K562 (cell line): Measurements from ENCODE around the gene ABHD16A. TPM values are rescaled to one million over a fixed set of nuclear protein-coding genes. Genes with fewer than 3 reads are reported as not detected.
A peak's percentile ranks its signal among the peaks of the same experiment; 100 is the strongest.

Experiments
- BHLHE40 ChIP-seq: IDR thresholded peaks from 2 replicates; pipeline ENCODE4 v1.6.1; 2011; ENCODE audit warnings: low read length, improper control_type of control experiment
- CBX3 ChIP-seq, 2 experiments: IDR thresholded peaks; 1 replicate in 1 of 2; 2 replicates in 1 of 2; pipeline ENCODE4 v1.6.1; 2012; ENCODE audit warnings: inconsistent platforms in 2 of 2, low read length in 2 of 2, borderline replicate concordance in 1 of 2, control low read depth in 1 of 2
- CHD4 ChIP-seq: fragments of 200-600 bp; sonication (generic); IDR thresholded peaks from 3 replicates; pipeline ENCODE4 v1.6.1; 2012; ENCODE audit warnings: low read depth, mild to moderate bottlenecking, mixed read lengths, low read length, inconsistent platforms; ENCODE audit not compliant: insufficient read depth, insufficient replicate concordance, poor library complexity, severe bottlenecking
- GABPB2 ChIP-seq: fragments of 250-450 bp; sonication (Bioruptor Pico); conservative IDR thresholded peaks from 2 replicates; pipeline ENCODE4 v1.5.1; 2021; ENCODE audit warnings: mild to moderate bottlenecking
- GATAD2A ChIP-seq: fragments of 450-650 bp; IDR thresholded peaks from 2 replicates; pipeline ENCODE4 v1.6.1; 2017
- POLR2H ChIP-seq: IDR thresholded peaks from 2 replicates; pipeline ENCODE4 v1.6.1; 2016; ENCODE audit warnings: missing genetic modification characterization, low read depth, mild to moderate bottlenecking, control low read depth, missing compliant biosample characterization, moderate library complexity
- POU5F1 ChIP-seq: fragments of 150-350 bp; IDR thresholded peaks from 2 replicates; pipeline ENCODE4 v1.6.1; 2014; ENCODE audit warnings: borderline replicate concordance, low read length, low read depth, mild to moderate bottlenecking; ENCODE audit not compliant: partially characterized antibody
- THRAP3 ChIP-seq: fragments of 450-650 bp; IDR thresholded peaks from 2 replicates; pipeline ENCODE4 v1.6.1; 2016; ENCODE audit warnings: mild to moderate bottlenecking, inconsistent platforms, borderline replicate concordance
- polyA plus RNA-seq, 8 experiments: library from polyadenylated mRNA; depleted of rRNA in 4 of 8; stranded (reverse) in 5 of 8; unstranded in 3 of 8; fragments of >200 nt; fragmentation: Nextera tagmentation in 2 of 8; fragmentation: Illumina TruSeq in 1 of 8; extraction: Ambion mirVana in 2 of 8; extraction: Trizol in 1 of 8; gene quantifications; 2 replicates each; pipeline versions ENCODE4 v1.2.1 to v1.2.3, GENCODE V29; 2011 to 2014; ENCODE audit warnings: inconsistent platforms in 1 of 8, missing spikeins in 1 of 8
- total RNA-seq, 7 experiments: library from RNA; depleted of rRNA in 6 of 7; stranded (reverse); fragments of >200 nt in 6 of 7; fragmentation: Illumina TruSeq in 2 of 7; extraction: Trizol in 2 of 7; gene quantifications; 2 replicates each; pipeline versions ENCODE4 v1.2.1 to v1.2.3, GENCODE V29; 2011 to 2021; ENCODE audit warnings: low replicate concordance in 1 of 7
- TF ChIP-seq, protein P1 (sequence below): sonication (generic); formaldehyde crosslinking; IDR thresholded peaks from 2 replicates; pipeline ENCODE4 v1.8.1; 2023; ENCODE audit warnings: mild to moderate bottlenecking, missing genetic modification reagents, moderate library complexity
- TF ChIP-seq, protein P2 (sequence below): fragments of 150-350 bp; IDR thresholded peaks from 2 replicates; pipeline ENCODE4 v1.6.1; 2014; ENCODE audit warnings: low read depth, mild to moderate bottlenecking, low read length, borderline replicate concordance
- TF ChIP-seq, protein P3 (sequence below): fragments of 450-650 bp; formaldehyde crosslinking; IDR thresholded peaks from 2 replicates; pipeline ENCODE4 v1.4.0; 2022; ENCODE audit warnings: missing genetic modification characterization
- TF ChIP-seq, protein P4 (sequence below), 2 experiments: IDR thresholded peaks; 2 replicates each; pipeline ENCODE4 v1.6.1; 2012; ENCODE audit warnings: improper control_type of control experiment in 2 of 2, low read depth in 2 of 2, low read length in 2 of 2, borderline replicate concordance in 1 of 2
- TF ChIP-seq, protein P5 (sequence below), 2 experiments: fragments of 450-650 bp; IDR thresholded peaks; 2 replicates each; pipeline ENCODE4 v1.6.1; 2016

The ABHD16A gene
- total and polyA plus RNA-seq, 9 of the 15 experiments (the other 6 are each of a cell fraction or from before 2014, with no cell fraction given), result 25.8 to 120 (median 81.6) TPM

DNA sequence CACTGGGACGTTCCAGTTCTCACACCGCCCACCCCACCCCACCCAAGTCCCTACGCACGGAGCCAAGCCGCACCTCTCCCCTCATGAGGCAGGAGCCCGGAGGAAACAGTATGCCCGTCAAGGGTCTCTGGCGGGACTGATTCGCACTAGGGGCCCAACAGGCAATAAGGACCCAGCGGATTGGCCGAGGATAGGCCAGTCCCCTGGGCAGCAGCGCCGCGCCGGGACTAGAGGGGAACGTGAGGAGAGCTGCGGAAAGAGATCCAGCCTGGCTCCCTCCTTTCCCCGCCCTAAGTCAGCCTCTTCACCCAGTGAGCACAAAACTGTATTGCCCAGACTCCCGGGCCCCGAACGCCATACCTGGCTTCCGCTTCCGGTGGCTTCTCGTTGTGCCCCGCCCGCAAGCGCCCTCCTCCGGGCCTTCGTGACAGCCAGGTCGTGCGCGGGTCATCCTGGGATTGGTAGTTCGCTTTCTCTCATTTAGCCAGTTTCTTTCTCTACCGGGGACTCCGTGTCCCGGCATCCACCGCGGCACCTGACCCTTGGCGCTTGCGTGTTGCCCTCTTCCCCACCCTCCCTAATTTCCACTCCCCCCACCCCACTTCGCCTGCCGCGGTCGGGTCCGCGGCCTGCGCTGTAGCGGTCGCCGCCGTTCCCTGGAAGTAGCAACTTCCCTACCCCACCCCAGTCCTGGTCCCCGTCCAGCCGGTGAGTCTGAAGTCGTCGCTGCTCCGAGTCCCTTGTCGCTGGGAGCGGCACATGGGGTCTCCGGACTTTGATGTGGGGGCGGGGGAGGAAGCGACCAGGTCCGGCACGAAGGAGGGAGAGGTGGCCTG is 37.4 kb downstream of the ABHD16A start, which contains the start of gene CSNK2B (continued):
- TF ChIP-seq, protein P1, sequence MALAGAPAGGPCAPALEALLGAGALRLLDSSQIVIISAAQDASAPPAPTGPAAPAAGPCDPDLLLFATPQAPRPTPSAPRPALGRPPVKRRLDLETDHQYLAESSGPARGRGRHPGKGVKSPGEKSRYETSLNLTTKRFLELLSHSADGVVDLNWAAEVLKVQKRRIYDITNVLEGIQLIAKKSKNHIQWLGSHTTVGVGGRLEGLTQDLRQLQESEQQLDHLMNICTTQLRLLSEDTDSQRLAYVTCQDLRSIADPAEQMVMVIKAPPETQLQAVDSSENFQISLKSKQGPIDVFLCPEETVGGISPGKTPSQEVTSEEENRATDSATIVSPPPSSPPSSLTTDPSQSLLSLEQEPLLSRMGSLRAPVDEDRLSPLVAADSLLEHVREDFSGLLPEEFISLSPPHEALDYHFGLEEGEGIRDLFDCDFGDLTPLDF (CRISPR knock-in tag), result peak; percentile 2; the same call in 1 of the 2 replicates
- TF ChIP-seq, protein P2, sequence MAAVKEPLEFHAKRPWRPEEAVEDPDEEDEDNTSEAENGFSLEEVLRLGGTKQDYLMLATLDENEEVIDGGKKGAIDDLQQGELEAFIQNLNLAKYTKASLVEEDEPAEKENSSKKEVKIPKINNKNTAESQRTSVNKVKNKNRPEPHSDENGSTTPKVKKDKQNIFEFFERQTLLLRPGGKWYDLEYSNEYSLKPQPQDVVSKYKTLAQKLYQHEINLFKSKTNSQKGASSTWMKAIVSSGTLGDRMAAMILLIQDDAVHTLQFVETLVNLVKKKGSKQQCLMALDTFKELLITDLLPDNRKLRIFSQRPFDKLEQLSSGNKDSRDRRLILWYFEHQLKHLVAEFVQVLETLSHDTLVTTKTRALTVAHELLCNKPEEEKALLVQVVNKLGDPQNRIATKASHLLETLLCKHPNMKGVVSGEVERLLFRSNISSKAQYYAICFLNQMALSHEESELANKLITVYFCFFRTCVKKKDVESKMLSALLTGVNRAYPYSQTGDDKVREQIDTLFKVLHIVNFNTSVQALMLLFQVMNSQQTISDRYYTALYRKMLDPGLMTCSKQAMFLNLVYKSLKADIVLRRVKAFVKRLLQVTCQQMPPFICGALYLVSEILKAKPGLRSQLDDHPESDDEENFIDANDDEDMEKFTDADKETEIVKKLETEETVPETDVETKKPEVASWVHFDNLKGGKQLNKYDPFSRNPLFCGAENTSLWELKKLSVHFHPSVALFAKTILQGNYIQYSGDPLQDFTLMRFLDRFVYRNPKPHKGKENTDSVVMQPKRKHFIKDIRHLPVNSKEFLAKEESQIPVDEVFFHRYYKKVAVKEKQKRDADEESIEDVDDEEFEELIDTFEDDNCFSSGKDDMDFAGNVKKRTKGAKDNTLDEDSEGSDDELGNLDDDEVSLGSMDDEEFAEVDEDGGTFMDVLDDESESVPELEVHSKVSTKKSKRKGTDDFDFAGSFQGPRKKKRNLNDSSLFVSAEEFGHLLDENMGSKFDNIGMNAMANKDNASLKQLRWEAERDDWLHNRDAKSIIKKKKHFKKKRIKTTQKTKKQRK, result no peak
- TF ChIP-seq POLR2H (tag) (no peak), THRAP3 (no peak), POU5F1 (peak; percentile 78), GATAD2A (no peak), CHD4 (no peak), CBX3 (IDR thresholded peaks at IDR 0.05; ENCODE audit: borderline replicate concordance in 1 of 2, low read length in 2 of 2) (no peak; a peak in 2 of 3 replicates), GABPB2 (CRISPR knock-in tag) (peak; percentile 73), BHLHE40 (peak; percentile 74)
- TF ChIP-seq, protein P3, sequence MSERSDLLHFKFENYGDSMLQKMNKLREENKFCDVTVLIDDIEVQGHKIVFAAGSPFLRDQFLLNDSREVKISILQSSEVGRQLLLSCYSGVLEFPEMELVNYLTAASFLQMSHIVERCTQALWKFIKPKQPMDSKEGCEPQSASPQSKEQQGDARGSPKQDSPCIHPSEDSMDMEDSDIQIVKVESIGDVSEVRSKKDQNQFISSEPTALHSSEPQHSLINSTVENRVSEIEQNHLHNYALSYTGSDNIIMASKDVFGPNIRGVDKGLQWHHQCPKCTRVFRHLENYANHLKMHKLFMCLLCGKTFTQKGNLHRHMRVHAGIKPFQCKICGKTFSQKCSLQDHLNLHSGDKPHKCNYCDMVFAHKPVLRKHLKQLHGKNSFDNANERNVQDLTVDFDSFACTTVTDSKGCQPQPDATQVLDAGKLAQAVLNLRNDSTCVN, result 0 out of 2 replicates have a peak, but pooled peaks have one; percentile 18
- TF ChIP-seq, protein P4, sequence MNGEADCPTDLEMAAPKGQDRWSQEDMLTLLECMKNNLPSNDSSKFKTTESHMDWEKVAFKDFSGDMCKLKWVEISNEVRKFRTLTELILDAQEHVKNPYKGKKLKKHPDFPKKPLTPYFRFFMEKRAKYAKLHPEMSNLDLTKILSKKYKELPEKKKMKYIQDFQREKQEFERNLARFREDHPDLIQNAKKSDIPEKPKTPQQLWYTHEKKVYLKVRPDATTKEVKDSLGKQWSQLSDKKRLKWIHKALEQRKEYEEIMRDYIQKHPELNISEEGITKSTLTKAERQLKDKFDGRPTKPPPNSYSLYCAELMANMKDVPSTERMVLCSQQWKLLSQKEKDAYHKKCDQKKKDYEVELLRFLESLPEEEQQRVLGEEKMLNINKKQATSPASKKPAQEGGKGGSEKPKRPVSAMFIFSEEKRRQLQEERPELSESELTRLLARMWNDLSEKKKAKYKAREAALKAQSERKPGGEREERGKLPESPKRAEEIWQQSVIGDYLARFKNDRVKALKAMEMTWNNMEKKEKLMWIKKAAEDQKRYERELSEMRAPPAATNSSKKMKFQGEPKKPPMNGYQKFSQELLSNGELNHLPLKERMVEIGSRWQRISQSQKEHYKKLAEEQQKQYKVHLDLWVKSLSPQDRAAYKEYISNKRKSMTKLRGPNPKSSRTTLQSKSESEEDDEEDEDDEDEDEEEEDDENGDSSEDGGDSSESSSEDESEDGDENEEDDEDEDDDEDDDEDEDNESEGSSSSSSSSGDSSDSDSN (IDR thresholded peaks at IDR 0.05; ENCODE audit: borderline replicate concordance in 1 of 2, low read depth in 2 of 2, low read length in 2 of 2), result peak; percentile 35 to 83; a peak in 2 of 4 replicates
- TF ChIP-seq, protein P5, sequence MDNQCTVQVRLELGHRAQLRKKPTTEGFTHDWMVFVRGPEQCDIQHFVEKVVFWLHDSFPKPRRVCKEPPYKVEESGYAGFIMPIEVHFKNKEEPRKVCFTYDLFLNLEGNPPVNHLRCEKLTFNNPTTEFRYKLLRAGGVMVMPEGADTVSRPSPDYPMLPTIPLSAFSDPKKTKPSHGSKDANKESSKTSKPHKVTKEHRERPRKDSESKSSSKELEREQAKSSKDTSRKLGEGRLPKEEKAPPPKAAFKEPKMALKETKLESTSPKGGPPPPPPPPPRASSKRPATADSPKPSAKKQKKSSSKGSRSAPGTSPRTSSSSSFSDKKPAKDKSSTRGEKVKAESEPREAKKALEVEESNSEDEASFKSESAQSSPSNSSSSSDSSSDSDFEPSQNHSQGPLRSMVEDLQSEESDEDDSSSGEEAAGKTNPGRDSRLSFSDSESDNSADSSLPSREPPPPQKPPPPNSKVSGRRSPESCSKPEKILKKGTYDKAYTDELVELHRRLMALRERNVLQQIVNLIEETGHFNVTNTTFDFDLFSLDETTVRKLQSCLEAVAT (IDR thresholded peaks at IDR 0.05), result peak in 1 of 2 experiments; percentile 71; a peak in 1 of 4 replicates
